Prostate gland (tissue), 2 donors: Measurements from ENCODE around the gene FANCG.

Experiments used
- CTCF ChIP-seq, 4 experiments: fragments of 200-600 bp in 2 of 4; fragments of 450-650 bp in 2 of 4; sonication (generic) in 2 of 4; IDR thresholded peaks; 1 replicate in 3 of 4; 2 replicates in 1 of 4; pipeline ENCODE4 v1.5.1; 2016 to 2019; ENCODE audit warnings: antibody characterized with exemption in 4 of 4, mild to moderate bottlenecking in 2 of 4, moderate library complexity in 2 of 4
- POLR2A ChIP-seq: fragments of 450-650 bp; IDR thresholded peaks from one replicate; pipeline ENCODE4 v1.6.1; 2016; ENCODE audit warnings: antibody characterized with exemption, mild to moderate bottlenecking
- POLR2AphosphoS5 ChIP-seq: sonication (generic); formaldehyde crosslinking; IDR thresholded peaks from one replicate; pipeline ENCODE4 v1.6.1; 2017; ENCODE audit warnings: antibody characterized with exemption

- TF ChIP-seq POLR2A (no peak), CTCF (IDR thresholded peaks at IDR 0.05) (no peak), POLR2AphosphoS5 (no peak)
These were observed 32.7 kb upstream of the FANCG start for GRCh38 chr9:35112257-35113020.
